ENCODE results near the gene ZNF777.
"Not testable (repeated sequence)": the region's sequence is repeated elsewhere in the genome, so short reads cannot be mapped to it uniquely, and the experiment has no call there.

ZNF777 gene

GRCh38 chr7:149413083-149413482 is 47.8 kb downstream of the ZNF777 start:
- not testable (repeated sequence) for DNase-seq (ENCODE audit: low read depth)

DNA sequence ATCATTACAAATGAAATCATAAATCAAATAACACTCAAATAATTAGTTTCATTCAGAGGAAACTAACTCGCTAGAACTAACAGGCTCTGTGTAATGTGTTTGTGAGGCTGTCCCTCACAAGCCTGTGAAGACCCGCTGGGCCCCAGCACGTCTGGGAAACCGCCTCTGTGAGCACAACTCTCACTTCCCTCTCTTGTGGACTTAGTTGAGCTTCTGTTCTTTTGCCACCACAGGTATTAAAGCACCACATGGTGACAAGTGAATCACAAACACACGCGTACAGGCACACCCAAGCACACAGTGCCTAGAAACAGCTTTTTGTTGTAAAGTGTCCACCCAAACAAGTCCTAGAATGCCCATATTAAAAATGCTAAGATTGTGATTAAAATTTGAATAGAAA is 51.0 kb downstream of the ZNF777 start:
- no peak for DNase-seq (ENCODE audit: low read depth)

GRCh38 chr7:149404825-149405224 is 56.0 kb downstream of the ZNF777 start:
- DNase-seq (ENCODE audit: low read depth), result no peak

DNA sequence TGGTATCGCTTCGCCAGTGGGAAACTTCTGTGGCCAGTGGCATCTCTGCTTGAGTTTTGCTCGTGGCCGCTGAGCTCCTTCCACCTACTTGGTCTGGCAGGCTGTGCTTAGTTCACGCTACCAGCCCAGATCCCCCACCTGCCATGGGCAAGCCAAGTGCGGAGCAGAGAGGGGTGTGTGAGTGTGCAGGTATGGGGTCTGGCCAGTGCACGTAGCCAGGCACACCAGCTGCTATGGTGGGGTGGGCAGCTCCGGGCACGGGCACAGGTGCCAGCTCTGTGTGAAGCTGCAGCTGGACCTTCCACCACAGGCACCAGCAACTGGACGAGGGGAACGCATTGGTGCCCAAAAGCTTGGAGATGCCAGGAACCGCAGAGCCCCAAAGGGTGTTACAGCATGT is 56.5 kb downstream of the ZNF777 start:
- DNase-seq (ENCODE audit: low read depth), result no peak

DNA sequence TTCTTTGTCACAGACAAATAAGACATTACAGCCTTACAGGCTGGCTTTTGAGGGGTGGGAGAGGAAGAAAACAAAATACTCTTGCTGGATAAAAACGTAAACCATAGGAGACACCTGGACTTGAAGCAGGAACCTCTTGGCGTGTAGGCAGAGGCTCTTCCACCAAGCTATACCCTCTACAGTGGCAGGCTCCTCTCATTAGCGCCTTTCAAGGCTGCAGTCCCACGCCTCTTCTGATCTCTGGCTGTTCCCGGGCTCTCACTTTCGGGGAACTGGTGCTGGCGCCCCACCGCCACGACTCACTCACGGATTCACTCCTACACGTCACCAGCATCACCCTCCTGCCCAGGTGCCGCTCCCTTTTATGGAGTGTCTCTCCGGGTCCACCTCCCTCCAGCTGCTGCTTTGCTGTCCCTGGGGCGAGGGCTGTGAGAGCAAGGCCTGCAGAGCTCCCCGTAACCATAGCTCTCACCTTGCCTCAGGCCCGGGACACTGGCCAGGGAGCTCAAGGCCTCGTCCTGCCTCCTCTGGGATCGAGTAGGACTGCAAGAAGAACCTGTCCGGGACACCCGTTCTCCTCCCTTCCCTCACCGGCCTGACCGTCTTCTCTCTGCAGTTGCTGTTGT is 62.6 kb downstream of the ZNF777 start:
- no peak for DNase-seq (ENCODE audit: low read depth)

DNA sequence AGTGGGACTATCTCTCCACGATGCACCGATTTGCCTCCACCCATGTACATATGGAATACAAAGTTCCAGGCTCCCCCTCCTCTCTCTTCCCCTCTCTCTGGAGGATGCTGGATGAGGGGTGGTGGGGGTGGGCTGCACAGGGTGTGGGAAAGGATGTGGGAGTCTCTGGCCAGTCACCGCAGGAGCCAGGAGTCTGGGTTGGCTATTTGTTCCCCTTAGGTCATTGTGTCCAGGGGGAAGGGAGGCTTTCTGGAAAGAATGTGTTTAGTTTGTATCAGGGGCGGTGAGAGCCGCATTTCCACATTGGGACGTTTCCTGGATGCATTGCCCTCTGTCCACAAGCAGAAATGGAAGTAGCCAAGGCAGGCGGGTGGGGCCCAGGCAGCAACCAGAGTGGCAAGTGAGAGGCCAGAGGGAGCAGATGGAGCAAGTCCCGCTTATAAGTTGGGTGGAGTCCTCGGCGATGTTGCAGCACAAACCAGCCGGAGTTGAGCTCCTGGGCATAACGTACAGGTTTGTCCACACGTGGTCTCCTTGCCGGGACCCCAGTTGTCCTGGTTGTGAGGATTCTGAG is 63.3 kb downstream of the ZNF777 start:
- no peak for DNase-seq (ENCODE audit: low read depth)

GRCh38 chr7:149388550-149389335 is 72.1 kb downstream of the ZNF777 start:
- DNase-seq (ENCODE audit: low read depth), result not testable (repeated sequence)

- not testable (repeated sequence) for DNase-seq (ENCODE audit: low read depth)
Observed at GRCh38 chr7:149386514-149386913, 74.3 kb downstream of the ZNF777 start.

DNA sequence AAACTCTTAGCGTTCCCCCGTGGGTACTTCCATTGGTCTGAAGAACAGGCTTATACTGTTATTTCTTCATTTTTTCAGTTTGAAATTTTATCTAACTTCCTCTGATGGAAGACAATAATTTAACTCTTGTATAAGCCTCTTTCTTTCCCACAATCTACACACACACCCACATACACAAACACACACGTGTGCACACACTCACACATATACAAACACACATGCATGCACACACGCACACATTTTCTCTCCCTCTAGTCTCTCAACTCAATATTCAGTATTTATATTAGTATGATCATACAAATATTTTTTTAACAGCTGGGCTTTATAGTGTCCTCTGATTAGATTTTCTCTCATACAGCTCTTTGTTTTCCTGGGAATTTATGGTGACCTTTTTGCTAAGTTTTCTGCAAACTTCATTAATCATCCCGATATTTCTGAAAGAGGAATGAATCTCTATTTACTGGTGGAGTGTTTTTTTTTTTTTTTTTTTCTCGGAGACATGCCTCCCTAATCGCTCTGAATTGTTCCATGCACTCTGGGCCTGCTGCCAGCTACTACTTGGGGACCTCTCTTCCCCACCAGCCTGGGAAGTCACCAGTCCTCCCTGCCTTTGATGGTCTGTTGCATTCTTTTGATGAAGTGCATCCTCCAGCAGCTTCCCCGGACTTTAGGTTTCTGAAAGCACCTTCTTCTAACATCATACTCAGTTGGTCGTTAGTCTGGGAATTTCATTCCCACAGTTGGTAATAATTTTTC is 75.5 kb downstream of the ZNF777 start:
- DNase-seq (ENCODE audit: low read depth), result no peak
